Transverse colon (tissue), 4 donors: ENCODE results near the gene STXBP2.

Experiments
- CTCF ChIP-seq, 5 experiments: fragments of 200-600 bp in 3 of 5; fragments of 450-650 bp in 2 of 5; sonication (generic) in 3 of 5; IDR thresholded peaks; 1 replicate in 2 of 5; 2 replicates in 3 of 5; pipeline ENCODE4 v1.5.1; 2016 to 2017; ENCODE audit warnings: antibody characterized with exemption in 5 of 5, inconsistent platforms in 3 of 5, mild to moderate bottlenecking in 2 of 5, moderate library complexity in 1 of 5
- EP300 ChIP-seq: sonication (generic); formaldehyde crosslinking; IDR thresholded peaks from one replicate; pipeline ENCODE4 v1.6.1; 2017; ENCODE audit warnings: antibody characterized with exemption, low read depth
- POLR2A ChIP-seq: fragments of 450-650 bp; IDR thresholded peaks from one replicate; pipeline ENCODE4 v1.6.1; 2016; ENCODE audit warnings: antibody characterized with exemption, mild to moderate bottlenecking, moderate library complexity
- POLR2AphosphoS5 ChIP-seq, 3 donors: sonication (generic); formaldehyde crosslinking; IDR thresholded peaks; one replicate each; pipeline ENCODE4 v1.6.1; 2016; ENCODE audit warnings: antibody characterized with exemption in 3 of 3

GRCh38 chr19:7687177-7687576 is 50.3 kb downstream of the STXBP2 start:
- TF ChIP-seq CTCF (IDR thresholded peaks at IDR 0.05) (no peak), POLR2AphosphoS5 (IDR thresholded peaks at IDR 0.05) (no peak), POLR2A (no peak), EP300 (no peak)
